ENCODE results near the gene CAMK2D.

Gene CAMK2D

DNA sequence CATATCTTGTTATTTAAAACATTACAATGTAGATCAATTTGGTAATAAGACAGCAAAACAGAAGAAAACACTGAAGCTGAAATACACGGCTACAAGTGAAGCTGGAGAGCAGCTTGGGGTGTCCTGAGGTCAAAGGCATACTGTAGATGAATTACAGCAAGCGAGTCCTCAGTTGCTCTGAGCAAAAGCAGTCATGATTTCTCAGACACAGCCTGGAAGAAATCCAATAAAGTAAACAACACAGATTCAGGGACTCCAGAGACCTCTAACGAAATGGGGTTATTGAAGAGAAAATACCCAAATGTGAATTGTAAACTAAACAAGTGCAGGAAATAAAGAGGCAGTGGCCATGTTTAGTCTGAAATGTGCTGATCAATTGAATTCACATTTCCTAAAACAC lies 324.4 kb downstream of the CAMK2D start:
- DNase-seq (ENCODE audit: low read depth) = no peak

DNA sequence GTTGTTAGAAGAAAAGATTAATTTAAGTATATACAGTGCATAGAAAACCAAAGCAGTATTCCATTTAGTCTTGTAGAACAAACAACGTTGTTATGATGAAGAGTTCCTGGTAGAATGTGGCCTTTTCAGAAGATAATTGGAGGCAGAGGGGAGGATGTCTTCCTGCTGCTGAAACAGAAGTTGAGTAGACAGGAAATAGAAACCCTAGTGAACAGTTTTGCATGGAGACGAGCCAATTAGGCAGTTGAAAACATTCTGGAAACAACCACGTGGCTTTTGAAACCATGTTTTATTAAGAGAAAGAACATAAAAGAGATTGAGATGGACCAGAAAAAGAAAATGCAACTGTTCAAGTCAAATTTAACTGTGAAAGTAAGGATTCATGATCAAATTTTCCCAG lies 325.2 kb downstream of the CAMK2D start:
- no peak for DNase-seq (ENCODE audit: low read depth)

DNA sequence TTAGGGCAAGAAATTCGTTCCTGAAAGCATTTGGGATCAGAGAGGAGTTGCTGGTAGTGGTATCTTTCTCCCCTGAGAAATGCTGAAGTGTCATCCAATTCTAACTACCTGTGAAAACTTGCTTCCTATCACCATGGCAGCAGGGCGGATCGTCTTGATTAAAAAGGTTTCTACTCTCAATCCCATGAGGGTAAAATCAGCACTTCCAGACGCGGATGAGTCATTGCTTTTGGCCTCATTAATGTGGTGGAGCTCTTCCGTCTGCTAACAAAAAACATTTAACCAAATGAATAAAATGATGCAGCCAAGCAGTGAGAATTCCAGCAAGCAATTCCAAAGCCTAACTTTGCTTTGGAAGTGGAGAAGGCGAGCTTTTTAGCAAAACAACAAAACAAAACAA lies 325.6 kb downstream of the CAMK2D start:
- DNase-seq (ENCODE audit: low read depth) = no peak

DNA sequence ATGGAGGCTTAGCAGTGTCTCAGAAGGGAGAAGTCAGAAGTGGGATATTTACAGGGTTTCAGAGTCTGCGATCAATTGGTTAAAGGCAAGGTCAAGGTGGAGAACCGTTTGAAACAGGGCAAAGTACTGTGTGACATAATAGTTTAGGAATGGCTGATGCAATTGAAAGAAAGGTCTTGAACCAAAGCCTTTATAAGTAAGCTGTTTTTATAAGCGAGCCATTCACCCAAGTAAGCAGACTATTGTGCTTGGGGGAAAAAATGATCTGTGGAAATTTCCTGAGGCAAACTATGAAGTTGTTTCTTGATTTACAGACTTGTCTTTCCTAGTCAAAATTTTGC lies 327.3 kb downstream of the CAMK2D start:
- DNase-seq (ENCODE audit: low read depth) = no peak

GRCh38 chr4:113433536-113434246 lies 327.8 kb downstream of the CAMK2D start:
- no peak for DNase-seq (ENCODE audit: low read depth)

DNA sequence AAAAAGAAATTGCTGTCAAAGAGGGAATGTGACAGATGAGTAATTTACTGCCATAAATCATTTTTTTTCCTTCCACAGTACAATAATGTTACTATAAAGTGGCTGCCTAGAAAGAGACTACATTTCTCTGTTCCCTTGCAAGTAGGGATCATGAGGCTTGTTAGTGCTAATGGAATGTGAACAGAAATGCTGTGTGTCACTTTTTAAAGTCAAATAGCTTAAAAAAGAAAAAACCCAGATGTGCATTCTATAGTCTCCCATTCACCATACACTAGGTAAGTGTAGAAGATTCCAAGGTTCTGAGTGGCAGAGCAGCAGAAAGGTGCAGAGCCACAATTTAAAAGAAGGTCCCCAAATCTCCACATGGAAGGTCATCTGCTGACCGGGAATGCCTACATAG lies 328.4 kb downstream of the CAMK2D start:
- DNase-seq (ENCODE audit: low read depth) = no peak

- DNase-seq (ENCODE audit: low read depth) = no peak
Measured at GRCh38 chr4:113423631-113424030, 337.9 kb downstream of the CAMK2D start.

DNA sequence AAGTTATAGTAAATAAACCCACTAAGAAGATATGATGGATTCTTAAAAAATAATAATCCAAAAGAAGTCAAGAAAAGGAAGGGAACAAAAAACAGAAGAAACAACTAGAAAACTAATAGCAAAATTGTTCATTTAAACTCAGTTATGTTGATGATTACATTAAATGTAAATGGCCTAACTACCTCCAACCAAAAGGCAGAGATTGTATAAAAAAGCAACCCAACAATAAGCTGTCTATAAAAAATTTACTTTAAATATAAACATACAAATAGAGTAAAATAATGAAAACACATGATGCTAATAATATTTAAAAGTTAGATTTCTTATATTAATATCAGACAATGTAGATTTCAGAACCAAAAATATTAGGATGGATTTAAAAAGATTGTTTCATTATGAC lies 340.6 kb downstream of the CAMK2D start:
- DNase-seq (ENCODE audit: low read depth) = no peak

GRCh38 chr4:113419631-113420030 lies 341.9 kb downstream of the CAMK2D start:
- DNase-seq (ENCODE audit: low read depth) = no peak

GRCh38 chr4:113411496-113411938 lies 350.0 kb downstream of the CAMK2D start:
- DNase-seq (ENCODE audit: low read depth) = no peak

DNA sequence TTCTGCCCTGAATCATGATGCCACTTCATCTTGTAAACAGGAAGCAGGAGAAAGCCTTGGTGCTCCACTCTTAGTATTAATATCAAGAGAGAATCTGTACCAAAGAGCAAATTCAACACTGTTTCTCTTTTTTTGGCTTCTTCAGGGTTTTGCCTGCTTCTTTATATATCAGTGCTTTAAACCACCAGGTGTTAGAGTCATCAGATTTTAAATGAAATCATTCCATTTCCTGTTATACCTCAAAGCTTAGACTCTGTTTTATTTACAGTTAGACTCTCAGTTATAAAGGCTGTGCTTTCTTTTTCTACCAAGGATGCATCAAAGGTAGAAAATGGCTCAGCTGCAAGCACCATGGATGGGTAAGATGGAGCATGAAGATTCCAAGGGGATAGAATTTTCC lies 350.9 kb downstream of the CAMK2D start:
- DNase-seq (ENCODE audit: low read depth) = no peak

GRCh38 chr4:113409181-113409580 lies 352.4 kb downstream of the CAMK2D start:
- no peak for DNase-seq (ENCODE audit: low read depth)

DNA sequence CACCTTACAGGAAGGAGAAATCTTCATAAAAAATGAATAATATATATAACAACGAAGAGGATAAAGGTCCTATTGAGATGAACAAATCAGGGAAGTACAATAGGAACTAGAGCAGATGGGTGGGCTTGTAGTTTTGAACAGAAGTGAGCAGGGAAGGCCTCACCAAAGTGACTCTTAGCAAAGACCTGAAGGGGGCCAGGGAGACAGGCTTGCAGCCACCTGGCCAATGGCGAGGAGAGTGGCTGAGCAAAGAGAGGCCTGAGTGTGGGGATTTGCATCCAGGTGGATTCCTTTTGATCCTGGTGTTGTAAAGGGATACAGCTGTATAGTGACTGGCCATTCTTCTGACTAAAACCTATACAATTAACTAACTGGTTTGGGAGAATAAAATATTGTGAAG lies 354.1 kb downstream of the CAMK2D start:
- DNase-seq (ENCODE audit: low read depth) = no peak

- DNase-seq (ENCODE audit: low read depth) = no peak
Measured at GRCh38 chr4:113406723-113407016, 354.9 kb downstream of the CAMK2D start.

- DNase-seq (ENCODE audit: low read depth) = no peak
Measured at GRCh38 chr4:113405874-113406722, 355.4 kb downstream of the CAMK2D start.

GRCh38 chr4:113404841-113405240 lies 356.7 kb downstream of the CAMK2D start:
- DNase-seq (ENCODE audit: low read depth) = no peak

- DNase-seq (ENCODE audit: low read depth) = no peak
Measured at GRCh38 chr4:113404167-113404571, 357.4 kb downstream of the CAMK2D start.
